WTC11 (cell line): ENCODE measurements around the gene AR.

Experiments
- ATF2 ChIP-seq: sonication (generic); formaldehyde crosslinking; IDR thresholded peaks from 2 replicates; pipeline ENCODE4 v1.8.1; 2022; ENCODE audit warnings: low read depth, missing genetic modification reagents, borderline replicate concordance
- ATF3 ChIP-seq: sonication (generic); formaldehyde crosslinking; conservative IDR thresholded peaks from 2 replicates; pipeline ENCODE4 v1.8.1; 2022; ENCODE audit warnings: mild to moderate bottlenecking, missing genetic modification reagents
- CTCF ChIP-seq: fragments of 200-600 bp; IDR thresholded peaks from 2 replicates; pipeline ENCODE4 v1.8.0; 2022; ENCODE audit warnings: antibody characterized with exemption
- USF2 ChIP-seq: sonication (generic); formaldehyde crosslinking; IDR thresholded peaks from 2 replicates; pipeline ENCODE4 v1.8.1; 2023; ENCODE audit warnings: mild to moderate bottlenecking, missing genetic modification reagents, moderate library complexity
- ZNF425 ChIP-seq: fragments of 250-450 bp; sonication (Bioruptor Pico); conservative IDR thresholded peaks from 2 replicates; pipeline ENCODE4 v1.9.0; 2021; ENCODE audit warnings: mild to moderate bottlenecking

DNA sequence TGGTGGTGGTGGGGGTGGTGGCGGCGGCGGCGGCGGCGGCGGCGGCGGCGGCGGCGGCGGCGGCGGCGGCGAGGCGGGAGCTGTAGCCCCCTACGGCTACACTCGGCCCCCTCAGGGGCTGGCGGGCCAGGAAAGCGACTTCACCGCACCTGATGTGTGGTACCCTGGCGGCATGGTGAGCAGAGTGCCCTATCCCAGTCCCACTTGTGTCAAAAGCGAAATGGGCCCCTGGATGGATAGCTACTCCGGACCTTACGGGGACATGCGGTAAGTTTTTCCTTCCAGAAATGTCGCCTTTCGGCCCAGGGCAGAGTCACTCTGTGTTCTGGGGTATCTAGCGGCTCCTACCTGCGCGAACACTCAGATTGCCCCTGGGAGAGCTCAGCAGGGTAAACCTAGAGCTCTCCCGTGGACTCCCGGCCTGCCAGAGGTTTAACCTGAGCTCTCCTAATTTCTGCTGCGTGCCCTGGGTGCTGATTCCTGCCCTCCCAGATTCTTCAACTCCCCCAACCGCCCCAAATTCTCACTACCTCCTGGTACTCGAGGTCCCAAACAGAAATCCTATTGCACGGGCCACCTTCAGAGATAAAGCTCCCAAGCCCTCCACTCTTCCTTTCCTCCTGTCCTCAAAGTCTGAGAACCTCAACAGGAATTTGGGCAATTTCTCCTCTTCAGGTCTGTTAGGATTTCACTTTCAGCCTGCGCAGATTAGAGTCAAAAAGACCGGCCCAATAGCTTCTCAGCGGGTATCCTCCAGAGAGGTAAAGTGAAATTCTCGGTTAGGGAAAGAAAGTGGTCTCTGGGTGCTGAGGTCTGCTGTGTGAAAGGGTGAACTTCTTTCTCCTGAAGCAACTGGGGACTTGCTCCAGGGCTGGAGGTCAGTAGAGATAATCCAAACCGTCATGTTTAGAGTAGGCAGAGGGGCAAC lies 2.9 kb downstream of the AR start:
- no peak for TF ChIP-seq ZNF425 (CRISPR knock-in tag)
- TF ChIP-seq ATF3 (CRISPR knock-in tag) = no peak
- TF ChIP-seq CTCF = no peak
- TF ChIP-seq USF2 (CRISPR knock-in tag) = no peak
- TF ChIP-seq ATF2 = no peak
